Heart right ventricle (tissue), 16 donors: ENCODE data around the gene CAPN15. TPM values are rescaled to one million over a fixed set of nuclear protein-coding genes. Genes with fewer than 3 reads are reported as not detected.

Source experiments
- ATAC-seq, 8 donors: fragments of 200-7000 bp; cut with Tn5 transposase; one replicate each; pipeline ENCODE4 v1.9.1; 2020; ENCODE audit warnings: mild to moderate bottlenecking in 8 of 8, moderate library complexity in 8 of 8, moderate number of reproducible peaks in 1 of 8
- DNase-seq, 2 donors: peaks; one replicate each; pipeline ENCODE4 v3.0.0-alpha.2; 2020
- H3K27ac ChIP-seq, 10 donors: fragments of 200-600 bp; sonication (generic) in 2 of 10; one replicate each; pipeline versions ENCODE4 v1.5.0 to v1.8.0; 2020 to 2022; ENCODE audit warnings: mild to moderate bottlenecking in 3 of 10
- H3K27me3 ChIP-seq, 7 donors: fragments of 200-600 bp; one replicate each; pipeline ENCODE4 v1.8.0; 2021 to 2022; ENCODE audit warnings: mild to moderate bottlenecking in 2 of 7
- H3K36me3 ChIP-seq, 9 donors: fragments of 200-600 bp; sonication (generic) in 1 of 9; one replicate each; pipeline versions ENCODE4 v1.5.0 to v1.8.0; 2020 to 2022; ENCODE audit warnings: mild to moderate bottlenecking in 2 of 9
- H3K4me1 ChIP-seq, 9 donors: fragments of 200-600 bp; sonication (generic) in 1 of 9; one replicate each; pipeline versions ENCODE4 v1.5.0 to v1.8.0; 2020 to 2022; ENCODE audit warnings: mild to moderate bottlenecking in 4 of 9
- H3K4me3 ChIP-seq, 10 donors: fragments of 200-600 bp; sonication (generic) in 2 of 10; one replicate each; pipeline versions ENCODE4 v1.5.0 to v1.8.0; 2020 to 2022; ENCODE audit warnings: mild to moderate bottlenecking in 7 of 10, moderate library complexity in 2 of 10
- H3K9me3 ChIP-seq, 11 donors: fragments of 200-600 bp in 10 of 11; sonication (generic) in 2 of 11; one replicate each; pipeline versions ENCODE4 v1.5.0 to v1.8.0; 2013 to 2022; ENCODE audit warnings: mild to moderate bottlenecking in 2 of 11, control low read depth in 1 of 11, moderate library complexity in 1 of 11
- CTCF ChIP-seq, 9 donors: fragments of 200-600 bp; sonication (generic) in 2 of 9; IDR thresholded peaks; one replicate each; pipeline versions ENCODE4 v1.5.0 to v1.8.0; 2021 to 2022; ENCODE audit warnings: antibody characterized with exemption in 9 of 9, mild to moderate bottlenecking in 5 of 9, moderate library complexity in 1 of 9
- whole genome bisulfite sequencing, 2 donors: extraction: QIAGEN DNeasy Blood & Tissue Kit; methylation state at CpG; one replicate each; pipeline ENCODE4 v1.1.7; 2013; ENCODE audit warnings: inconsistent platforms in 1 of 2; 5-methylcytosine and 5-hydroxymethylcytosine counted together
- intact Hi-C, 10 donors: fragments of 100-400 bp; cut with DNase I; formaldehyde crosslinking; loops; one replicate each; pipeline versions ENCODE4 v1.11.1 to v1.14.2; 2022
- polyA plus RNA-seq, 2 donors: library from polyadenylated mRNA; stranded (reverse); fragments of 200-250 nt; gene quantifications; one replicate each; pipeline ENCODE4 v1.2.3, GENCODE V29; 2013
- total RNA-seq, 10 donors: library from RNA; stranded (reverse); fragmentation: NEBNext Ultra II Directional in 3 of 10; extraction: Animal tissue kit (Norgen Biotek cat#: 25700) in 3 of 10; gene quantifications; one replicate each; pipeline versions ENCODE4 v1.2.1 to v1.2.4, GENCODE V29; 2021 to 2023
- donor health status: Arrhythmogenic right ventricular cardiomyopathy.
- donor health status: ischemic (EF 13 %, LVEDD 7.1; RV severe dilation, severe dysfunction).
- donor health status: healthy with polysubstance abuse.
- donor health status: DM: no; HTN: yes; CAD: no.
- donor health status: DM: no; HTN: no; CAD: no.
- donor health status: ischemic (EF 25% LVEDD 6.9; RV normal size, moderate dysfunction).
- donor health status: ischemic (EF 25% LVEDD 5.7; RV mildly dilated, moderate dysfunction).
- donor health status: healthy.
- donor health status: DM: yes; HTN: yes; CAD: no.
- donor health status: Ischemic cardiomyopathy.
- donor health status: ischemic (EF 35%, LVEDD 5.7; RV mildly dilated, moderate dysfunction).
- donor health status: nonischemic (EF 11% LVEDD 7.7; RV severe dilation, severe dysfunction).
- donor health status: DM: yes; HTN: yes; CAD: no.
- donor health status: PGD.
- donor health status: ischemic (EF 29% LVEDD 5.4; RV normal size, mild dysfunction).
- donor health status: nonischemic (EF 23%, LVEDD 6.1; RV moderate dilation, normal function).

Gene CAPN15
- total and polyA plus RNA-seq, 12 donors = 11.1 to 39.5 (median 16.0) TPM

DNA sequence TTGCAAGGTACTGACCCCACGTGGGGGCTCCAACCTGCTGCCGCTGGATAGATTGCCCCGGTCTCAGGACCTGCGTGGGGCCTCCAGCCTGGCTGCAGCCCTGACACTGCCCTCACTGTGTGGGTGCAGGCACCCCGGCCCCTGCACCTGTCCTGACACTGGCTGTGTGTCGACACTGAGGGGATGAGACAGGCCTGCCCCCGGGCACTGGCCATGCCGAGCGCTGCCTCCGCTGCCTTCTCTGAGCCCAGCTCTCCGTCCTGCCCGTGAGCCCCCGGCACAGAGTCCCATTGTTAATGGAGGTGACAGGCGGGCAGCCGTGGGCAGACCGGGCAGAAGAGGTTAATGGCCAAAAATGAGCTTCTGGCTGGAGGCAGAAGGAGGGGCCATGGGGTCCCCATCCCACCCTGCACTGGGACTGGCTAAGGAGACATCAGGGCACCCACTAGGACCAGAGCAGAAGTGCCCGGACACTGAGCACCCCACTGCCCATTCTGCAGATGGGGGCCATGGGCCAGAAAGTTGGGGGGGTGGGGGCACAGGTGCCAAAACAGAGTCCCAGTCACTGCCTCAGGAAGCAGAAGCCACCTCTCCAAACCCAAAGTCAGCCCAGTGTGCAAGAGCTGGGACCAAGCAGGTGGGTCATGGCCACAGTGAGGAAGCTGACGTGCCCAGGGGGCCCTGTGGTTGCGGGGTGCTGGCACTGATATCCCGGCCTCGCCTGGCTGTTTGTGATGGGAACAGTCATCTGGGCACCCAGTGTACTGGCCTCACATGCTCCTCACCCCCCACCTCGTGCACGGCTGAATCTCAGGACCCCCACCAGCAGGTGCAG, 30.2 kb downstream of the CAPN15 start:
- intact Hi-C loops = no loop called here
- ATAC-seq = no peak

GRCh38 chr16:558298-559020, 30.9 kb downstream of the CAPN15 start:
- DNase-seq (peak; percentile 54), ATAC-seq (peak in 6 of 8 donors; percentile 20 to 79 (median 44))
- TF ChIP-seq CTCF (IDR thresholded peaks at IDR 0.05) = no peak
- Histone ChIP-seq H3K36me3 (peaks cover 0 to 9% (median 0%) of the 10 kb centered on the region in 9 donors), H3K4me3 (no peak overlapping the region), H3K4me1 (peaks cover 3 to 12% (median 6%) of the 10 kb centered on the region in 9 donors), H3K9me3 (no peaks in the 10 kb centered on the region), H3K27ac (no peak overlapping the region), H3K27me3 (peaks cover 5 to 48% (median 39%) of the 10 kb centered on the region in 7 donors)
- 54 to 59% methylated on average over 22 of the region's 22 CpGs for WGBS, 2 donors
- intact Hi-C loops = no loop called here

More for the DNA sequence above, 30.2 kb downstream of the CAPN15 start:
- Histone ChIP-seq H3K4me1 (peaks cover 3 to 12% (median 6%) of the 10 kb centered on the region in 9 donors), H3K27ac (no peak overlapping the region), H3K4me3 (no peak overlapping the region), H3K36me3 (peaks cover 0 to 14% (median under 1%) of the 10 kb centered on the region in 9 donors), H3K9me3 (no peaks in the 10 kb centered on the region), H3K27me3 (peaks cover 5 to 42% (median 37%) of the 10 kb centered on the region in 7 donors)
- DNase-seq = no peak
- TF ChIP-seq CTCF (IDR thresholded peaks at IDR 0.05) = no peak
- 84% methylated on average over 23 of the region's 23 CpGs for WGBS, 2 donors

DNA sequence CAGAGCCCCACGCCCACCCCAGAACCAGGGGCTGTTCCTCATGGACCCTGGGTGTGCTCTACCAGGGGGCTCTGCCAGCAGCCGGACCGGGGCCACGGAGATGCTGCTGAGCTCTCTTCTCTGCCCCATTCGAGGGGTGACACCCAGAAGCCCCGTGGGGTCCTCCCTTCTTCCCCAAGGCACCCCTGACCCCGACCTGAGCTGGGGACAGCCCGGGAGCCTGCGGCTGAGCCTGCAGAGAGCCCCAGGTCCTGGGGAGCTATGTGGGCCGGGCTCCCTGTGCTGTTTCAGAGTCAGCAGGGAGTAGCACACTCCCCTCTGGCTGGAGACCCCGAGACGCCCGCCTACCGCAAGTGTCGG, 31.5 kb downstream of the CAPN15 start:
- DNase-seq (no peak), ATAC-seq (no peak)
- peaks cover 5 to 53% (median 42%) of the 10 kb centered on the region in 7 donors for H3K27me3 ChIP-seq
- H3K4me1 ChIP-seq = peaks cover 3 to 12% (median 6%) of the 10 kb centered on the region in 9 donors
- H3K36me3 ChIP-seq = peaks cover 0 to 3% (median 0%) of the 10 kb centered on the region in 9 donors
- TF ChIP-seq CTCF (IDR thresholded peaks at IDR 0.05) = no peak
- H3K4me3 ChIP-seq = no peak overlapping the region
- H3K9me3 ChIP-seq = no peaks in the 10 kb centered on the region
- intact Hi-C loops = no loop called here
- no peak overlapping the region for H3K27ac ChIP-seq
- WGBS, 2 donors = 67 to 71% methylated on average over 15 of the region's 15 CpGs

- no peaks in the 10 kb centered on the region for H3K36me3 ChIP-seq
- ATAC-seq = no peak
- no peak overlapping the region for H3K27ac ChIP-seq
- no peak overlapping the region for H3K4me3 ChIP-seq
- 5 to 7% methylated on average over 56 to 62 of the region's 62 CpGs for WGBS, 2 donors
- intact Hi-C loops = no loop called here
- no peak for TF ChIP-seq CTCF (IDR thresholded peaks at IDR 0.05)
- no peak for DNase-seq
- H3K9me3 ChIP-seq = no peaks in the 10 kb centered on the region
- peaks cover 3 to 12% (median 6%) of the 10 kb centered on the region in 9 donors for H3K4me1 ChIP-seq
- H3K27me3 ChIP-seq = peaks cover 5 to 54% (median 42%) of the 10 kb centered on the region in 7 donors
Measured at GRCh38 chr16:559411-560203, 32.1 kb downstream of the CAPN15 start.
